GM23248 (cell line): ENCODE measurements around the gene BLCAP. TPM values are rescaled to one million over a fixed set of nuclear protein-coding genes. Genes with fewer than 3 reads are reported as not detected.
A peak's percentile ranks its signal among the peaks of the same experiment; 100 is the strongest.
"Not testable (repeated sequence)": the region's sequence is repeated elsewhere in the genome, so short reads cannot be mapped to it uniquely, and the experiment has no call there.

ENCODE experiments used
- DNase-seq: peaks from one replicate; pipeline ENCODE4 v3.0.0-alpha.2; 2015
- H2AFZ ChIP-seq: fragments of 200-600 bp; sonication (generic); 2 replicates; pipeline ENCODE4 v1.6.1; 2016; ENCODE audit warnings: antibody characterized with exemption
- H3F3A ChIP-seq: fragments of 200-600 bp; sonication (generic); 2 replicates; pipeline ENCODE4 v1.6.1; 2016; ENCODE audit warnings: mild to moderate bottlenecking, antibody characterized with exemption, mixed run types; ENCODE audit not compliant: insufficient read depth
- H3K27ac ChIP-seq: fragments of 200-600 bp; sonication (generic); 2 replicates; pipeline ENCODE4 v1.5.1; 2016; ENCODE audit warnings: mild to moderate bottlenecking
- H3K27me3 ChIP-seq: fragments of 200-600 bp; sonication (generic); replicated peaks from 2 replicates; pipeline ENCODE4 v1.6.1; 2016; ENCODE audit warnings: mild to moderate bottlenecking; ENCODE audit not compliant: insufficient read depth
- H3K36me3 ChIP-seq: fragments of 200-600 bp; sonication (generic); 2 replicates; pipeline ENCODE4 v1.6.1; 2016; ENCODE audit warnings: low read depth, mild to moderate bottlenecking
- H3K4me1 ChIP-seq: fragments of 200-600 bp; sonication (generic); 2 replicates; pipeline ENCODE4 v1.6.1; 2016; ENCODE audit warnings: mild to moderate bottlenecking; ENCODE audit not compliant: insufficient read depth
- H3K4me2 ChIP-seq: fragments of 200-600 bp; sonication (generic); one replicate; pipeline ENCODE4 v1.6.1; 2016; ENCODE audit warnings: mild to moderate bottlenecking; ENCODE audit not compliant: unreplicated experiment
- H3K4me3 ChIP-seq: fragments of 200-600 bp; sonication (generic); 2 replicates; pipeline ENCODE4 v1.5.1; 2016; ENCODE audit warnings: mild to moderate bottlenecking
- H3K79me2 ChIP-seq: fragments of 200-600 bp; sonication (generic); 2 replicates; pipeline ENCODE4 v1.6.1; 2016; ENCODE audit warnings: mild to moderate bottlenecking; ENCODE audit not compliant: insufficient read depth
- H3K9ac ChIP-seq: fragments of 200-600 bp; sonication (generic); 2 replicates; pipeline ENCODE4 v1.6.1; 2016; ENCODE audit warnings: mild to moderate bottlenecking
- H3K9me2 ChIP-seq: fragments of 200-600 bp; sonication (generic); 2 replicates; pipeline ENCODE4 v1.6.1; 2016; ENCODE audit warnings: mixed run types, mild to moderate bottlenecking, moderate library complexity; ENCODE audit not compliant: insufficient read depth
- H3K9me3 ChIP-seq: fragments of 200-600 bp; sonication (generic); one replicate; pipeline ENCODE4 v1.6.1; 2017; ENCODE audit warnings: low read depth
- H4K20me1 ChIP-seq: fragments of 200-600 bp; sonication (generic); 2 replicates; pipeline ENCODE4 v1.6.0; 2016; ENCODE audit not compliant: insufficient read depth
- EZH2 ChIP-seq: fragments of 200-600 bp; sonication (generic); IDR thresholded peaks from 2 replicates; pipeline ENCODE4 v1.6.1; 2018; ENCODE audit warnings: antibody characterized with exemption, mild to moderate bottlenecking; ENCODE audit not compliant: insufficient read depth, poor library complexity, severe bottlenecking
- EZH2phosphoT487 ChIP-seq: fragments of 200-600 bp; sonication (generic); IDR thresholded peaks from 2 replicates; pipeline ENCODE4 v1.6.1; 2018; ENCODE audit warnings: antibody characterized with exemption, moderate library complexity, mild to moderate bottlenecking, low read depth; ENCODE audit not compliant: insufficient read depth
- WGBS, 2 experiments: methylation state at CpG; one replicate each; pipeline ENCODE4 v1.1.6; 2015 to 2017; ENCODE audit warnings: low lambda C conversion rate in 2 of 2, low coverage in 1 of 2; ENCODE audit errors: missing lambda C conversion rate in 2 of 2; 5-methylcytosine and 5-hydroxymethylcytosine counted together
- in situ Hi-C: fragments of 300-500 bp; cut with MboI; formaldehyde crosslinking; loops from 2 replicates; pipeline ENCODE4 v1.15.0; 2020
- polyA plus RNA-seq: library from polyadenylated mRNA; unstranded; fragments of >200 nt; fragmentation: Nextera tagmentation; extraction: Ambion mirVana; gene quantifications from 2 replicates; pipeline ENCODE4 v1.2.1, GENCODE V29; 2016
- total RNA-seq: library from RNA; depleted of rRNA; stranded (reverse); fragments of >200 nt; shearing (Covaris generic); gene quantifications from 2 replicates; pipeline ENCODE4 v1.2.3, GENCODE V29; 2014; rRNA removed

BLCAP gene
- 80.0 and 83.7 TPM in 2 replicates for total RNA-seq
- polyA plus RNA-seq = 97.5 and 100 TPM in 2 replicates

DNA sequence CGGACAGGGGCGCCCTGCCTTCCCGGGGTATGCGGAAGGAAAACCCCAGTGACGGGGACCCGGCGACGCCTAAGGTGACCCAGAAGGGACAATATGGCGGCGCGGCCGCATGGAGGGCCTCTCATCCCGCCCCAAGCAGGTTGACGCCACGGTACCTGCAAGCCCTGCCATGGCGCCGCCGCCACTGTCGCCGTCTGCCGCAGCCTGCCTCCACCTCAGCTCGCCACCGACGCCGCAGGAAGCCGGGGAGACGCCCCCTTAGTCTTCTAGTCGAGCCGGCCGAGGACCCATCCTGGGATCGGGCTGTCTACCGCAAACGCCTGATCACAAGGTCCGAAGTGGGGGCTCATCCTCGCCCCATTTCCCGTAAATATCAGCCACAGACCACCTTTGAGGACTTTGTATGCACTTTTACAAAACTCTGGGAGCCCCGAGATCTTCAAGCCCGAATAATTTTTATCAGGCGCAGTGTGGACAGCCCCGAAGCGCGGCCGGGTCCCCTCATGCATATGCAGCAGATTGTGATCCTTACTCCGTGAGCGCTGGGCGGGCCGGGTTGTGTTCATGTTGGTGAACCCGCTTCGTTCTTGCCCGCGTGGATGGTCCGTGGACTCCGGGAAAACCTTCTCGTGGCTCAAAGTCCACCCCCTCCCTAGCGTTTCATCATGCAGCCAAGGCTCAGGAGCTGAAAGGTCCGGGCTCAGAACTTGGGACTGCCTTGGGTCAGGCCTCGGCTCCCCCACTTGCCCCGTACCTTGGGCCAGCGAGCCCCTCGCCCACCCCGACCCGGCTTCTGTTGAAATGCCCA is at the start of gene BLCAP:
Gene BLCAP, minus strand, starts transcription at position 239 of the 808 bp plus-strand sequence. CDS start 8,702 bp downstream, outside the sequence.
- in situ Hi-C loops = no loop called here
- TF ChIP-seq EZH2 (no peak), EZH2phosphoT487 (no peak)

GRCh38 chr20:37577436-37577835 is 49.8 kb upstream of the BLCAP start:
- H3K79me2 ChIP-seq, in situ Hi-C loops, H3K27ac ChIP-seq, H3K4me2 ChIP-seq, H3K36me3 ChIP-seq, H3K9me3 ChIP-seq, H3K4me1 ChIP-seq, H3K4me3 ChIP-seq, DNase-seq, H3K9ac ChIP-seq, H2AFZ ChIP-seq, H4K20me1 ChIP-seq, H3K9me2 ChIP-seq, H3F3A ChIP-seq: not testable (repeated sequence)
- H3K27me3 ChIP-seq = peaks cover 28% of the 10 kb centered on the region
- WGBS, 2 experiments = 55 to 58% methylated on average over 4 of the region's 4 CpGs

More for the DNA sequence above, at the start of gene BLCAP:
- H3K27ac ChIP-seq = peak within 1 kb of the TSS; percentile 93
- H3K9ac ChIP-seq = peak within 1 kb of the TSS; percentile 94
- peaks cover 21% of the 10 kb centered on the region; the same call in 1 of the 2 replicates for H4K20me1 ChIP-seq
- peak within 1 kb of the TSS; percentile 87 for H3K4me3 ChIP-seq
- H3K9me3 ChIP-seq = no peaks in the 10 kb centered on the region
- H3F3A ChIP-seq = peaks cover 11% of the 10 kb centered on the region; the same call in 1 of the 2 replicates
- peaks cover 49% of the 10 kb centered on the region for H3K79me2 ChIP-seq
- DNase-seq = peak; percentile 95
- peak within 1 kb of the TSS; percentile 91 for H3K4me2 ChIP-seq
- H3K36me3 ChIP-seq = no peaks in the 10 kb centered on the region
- 1% methylated on average over 52 to 62 of the region's 62 CpGs for WGBS, 2 experiments
- no peaks in the 10 kb centered on the region for H3K9me2 ChIP-seq
- no peaks in the 10 kb centered on the region for H3K27me3 ChIP-seq
- peak within 1 kb of the TSS; percentile 92 for H2AFZ ChIP-seq
- H3K4me1 ChIP-seq = peaks cover 28% of the 10 kb centered on the region

DNA sequence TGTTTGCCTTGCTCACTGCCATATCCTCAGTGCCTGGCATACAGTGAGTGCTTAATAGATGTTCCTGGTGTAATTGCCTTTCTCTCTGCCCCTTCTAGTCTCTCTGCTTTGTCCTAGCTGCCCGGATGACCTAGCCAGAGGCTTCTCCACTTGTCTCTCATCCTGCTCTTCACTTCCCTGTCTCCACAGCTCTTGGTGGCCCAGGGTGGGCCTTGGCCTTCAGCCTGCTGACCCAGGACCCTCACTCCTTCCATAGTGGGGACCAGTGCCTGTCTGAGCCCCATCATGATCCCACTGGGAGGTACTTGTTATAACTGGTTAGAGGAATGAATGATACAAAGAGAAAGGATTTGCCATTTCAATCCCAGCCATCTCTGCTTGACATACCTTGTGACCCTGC is 49.2 kb upstream of the BLCAP start:
- Histone ChIP-seq H3K79me2 (no peaks in the 10 kb centered on the region), H2AFZ (no peak overlapping the region), H3K4me2 (no peak overlapping the region), H3K9ac (no peak overlapping the region), H3K9me2 (no peaks in the 10 kb centered on the region), H3K27me3 (peaks cover 28% of the 10 kb centered on the region), H3K4me1 (no peaks in the 10 kb centered on the region), H3K36me3 (no peaks in the 10 kb centered on the region), H3K4me3 (no peak overlapping the region), H3K27ac (no peak overlapping the region), H3K9me3 (no peaks in the 10 kb centered on the region), H3F3A (no peaks in the 10 kb centered on the region), H4K20me1 (no peaks in the 10 kb centered on the region)
- in situ Hi-C loops = no loop called here
- DNase-seq = no peak
- 41 to 50% methylated on average over 1 of the region's 1 CpG for WGBS, 2 experiments
- TF ChIP-seq EZH2phosphoT487 (no peak), EZH2 (no peak)

DNA sequence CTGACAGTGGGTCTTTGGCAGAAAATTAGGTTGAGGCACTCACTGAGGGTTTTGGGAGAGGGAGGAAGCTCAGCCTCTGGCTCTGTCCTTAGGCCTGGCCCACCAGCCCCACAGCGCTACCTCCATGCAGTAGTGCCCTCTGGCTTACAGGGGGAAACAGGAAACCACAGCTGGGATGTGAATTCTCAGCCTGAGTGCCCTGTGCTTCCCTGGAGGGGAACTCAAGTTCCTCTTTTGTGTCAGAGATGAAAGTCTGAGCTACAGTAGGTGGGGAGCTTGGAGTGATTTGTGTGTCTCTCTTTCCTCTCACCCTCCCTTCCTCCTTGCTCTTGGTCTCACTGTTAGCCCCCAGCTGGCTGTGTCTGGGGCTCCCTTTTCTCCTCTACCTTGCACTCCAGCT is 48.2 kb upstream of the BLCAP start:
- no peaks in the 10 kb centered on the region for H3K79me2 ChIP-seq
- H3K9me3 ChIP-seq = no peaks in the 10 kb centered on the region
- peaks cover 26% of the 10 kb centered on the region for H3K27me3 ChIP-seq
- no peak overlapping the region for H3K4me2 ChIP-seq
- H3K9ac ChIP-seq = no peak overlapping the region
- H3K9me2 ChIP-seq = no peaks in the 10 kb centered on the region
- no peaks in the 10 kb centered on the region for H3K4me1 ChIP-seq
- no peaks in the 10 kb centered on the region for H3F3A ChIP-seq
- H2AFZ ChIP-seq = no peak overlapping the region
- H3K4me3 ChIP-seq = no peak overlapping the region
- no peaks in the 10 kb centered on the region for H4K20me1 ChIP-seq
- H3K27ac ChIP-seq = no peak overlapping the region
- DNase-seq = no peak
- WGBS, 2 experiments = 0 to 8% methylated on average over 1 of the region's 1 CpG
- in situ Hi-C loops = no loop called here
- H3K36me3 ChIP-seq = no peaks in the 10 kb centered on the region
- TF ChIP-seq EZH2phosphoT487 = no peak
- TF ChIP-seq EZH2 = no peak
